Measurements from ENCODE around the gene MYBPC1. TPM values are rescaled to one million over a fixed set of nuclear protein-coding genes. Genes with fewer than 3 reads are reported as not detected.
A peak's percentile ranks its signal among the peaks of the same experiment; 100 is the strongest.

MYBPC1 gene
- total and polyA plus RNA-seq, 9 of the 15 experiments (the other 6 are each of a cell fraction or from before 2014, with no cell fraction given): not detected

GRCh38 chr12:101697930-101698799 lies 103.4 kb downstream of the MYBPC1 start (continued):
- TF ChIP-seq ZNF668 (CRISPR knock-in tag; IDR thresholded peaks at IDR 0.05) (no peak), SMC3 (conservative IDR thresholded peaks at IDR 0.05; ENCODE audit: insufficient read depth, low read depth, low read length) (no peak), SPI1 (IDR thresholded peaks at IDR 0.05; ENCODE audit: borderline replicate concordance, low read depth, low read length) (no peak), SUPT5H (IDR thresholded peaks at IDR 0.05) (peak; percentile 52; the same call in 1 of the 2 replicates), ZBTB9 (CRISPR knock-in tag; IDR thresholded peaks at IDR 0.05) (peak; percentile 60; the same call in 1 of the 2 replicates), CREM (IDR thresholded peaks at IDR 0.05; ENCODE audit: low read depth) (peak; percentile 22; the same call in 1 of the 2 replicates), KLF6 (CRISPR knock-in tag; IDR thresholded peaks at IDR 0.05; ENCODE audit: borderline replicate concordance) (no peak), SAP30 (IDR thresholded peaks at IDR 0.05; ENCODE audit: borderline replicate concordance, insufficient read depth, low read depth, low read length, poor library complexity, severe bottlenecking) (peak; percentile 69), TCF7 (IDR thresholded peaks at IDR 0.05; ENCODE audit: borderline replicate concordance) (no peak), ARNT (IDR thresholded peaks at IDR 0.05) (no peak), DPF2 (IDR thresholded peaks at IDR 0.05) (peak; percentile 60), NFIC (IDR thresholded peaks at IDR 0.05) (0 out of 2 replicates have a peak, but pooled peaks have one; percentile 4), CTCF (IDR thresholded peaks at IDR 0.05 in 2 of 3, conservative IDR thresholded peaks at IDR 0.05 in 1 of 3; ENCODE audit: insufficient read depth in 2 of 3, low read depth in 1 of 3, low read length in 3 of 3) (no peak), USF2 (CRISPR knock-in tag; IDR thresholded peaks at IDR 0.05) (no peak), PHF21A (IDR thresholded peaks at IDR 0.05; ENCODE audit: borderline replicate concordance, low read depth) (no peak), ZNF592 (IDR thresholded peaks at IDR 0.05) (no peak; the same call in 1 of the 2 replicates), CBFA2T2 (conservative IDR thresholded peaks at IDR 0.05) (no peak), ZNF583 (CRISPR knock-in tag; IDR thresholded peaks at IDR 0.05) (0 out of 2 replicates have a peak, but pooled peaks have one; percentile 41), ZNF174 (CRISPR knock-in tag; IDR thresholded peaks at IDR 0.05) (no peak), MECOM (CRISPR knock-in tag; IDR thresholded peaks at IDR 0.05) (no peak), CBX3 (IDR thresholded peaks at IDR 0.05; ENCODE audit: borderline replicate concordance in 1 of 2, low read length in 2 of 2) (no peak)

Data from K562 (cell line).